NCI-H2196 treated with DMSO at 0.1 percent for 48 hours (cell line): ENCODE data around the gene STAG3.
"Not testable (repeated sequence)": the region's sequence is repeated elsewhere in the genome, so short reads cannot be mapped to it uniquely, and the experiment has no call there.

ENCODE experiments used
- DNase-seq: peaks from one replicate; lab custom pipeline; 2025; ENCODE audit not compliant: unreplicated experiment; lab: John Stamatoyannopoulos, UW

The STAG3 gene

DNA sequence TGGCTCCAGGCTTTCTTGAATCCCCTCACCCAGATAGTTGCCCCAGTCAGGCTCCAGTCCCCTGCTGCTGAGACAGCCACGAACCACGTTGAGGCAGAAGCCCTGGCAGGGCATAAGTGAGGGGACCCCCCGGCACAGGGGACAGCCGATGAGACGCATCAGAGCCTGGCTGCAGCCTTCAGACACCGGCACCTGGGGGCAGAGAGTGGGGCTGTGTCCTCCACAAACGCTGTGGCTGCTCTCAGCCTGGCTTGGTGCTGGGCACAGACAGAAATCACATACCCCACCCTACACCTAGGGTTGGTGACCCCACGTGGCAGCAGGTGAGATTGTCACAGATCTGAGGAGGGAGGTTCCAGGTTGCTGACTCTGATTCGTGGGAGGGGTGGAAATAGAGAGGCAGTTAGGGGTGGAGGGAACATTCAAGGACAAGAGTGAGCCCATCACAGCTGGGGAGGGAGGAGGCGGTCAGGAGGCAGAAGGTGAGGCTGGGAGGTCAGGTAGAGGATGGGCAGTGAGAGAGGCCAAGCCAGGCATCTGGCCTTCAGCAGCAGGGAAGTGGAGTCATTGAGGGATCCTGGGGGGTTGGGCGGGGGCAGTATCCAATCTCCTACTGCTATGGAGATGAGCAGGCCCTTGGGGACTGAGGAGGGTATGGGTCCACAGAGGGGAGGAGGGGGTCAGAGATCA, 3.8 kb upstream of the STAG3 start:
- DNase-seq: no peak

DNA sequence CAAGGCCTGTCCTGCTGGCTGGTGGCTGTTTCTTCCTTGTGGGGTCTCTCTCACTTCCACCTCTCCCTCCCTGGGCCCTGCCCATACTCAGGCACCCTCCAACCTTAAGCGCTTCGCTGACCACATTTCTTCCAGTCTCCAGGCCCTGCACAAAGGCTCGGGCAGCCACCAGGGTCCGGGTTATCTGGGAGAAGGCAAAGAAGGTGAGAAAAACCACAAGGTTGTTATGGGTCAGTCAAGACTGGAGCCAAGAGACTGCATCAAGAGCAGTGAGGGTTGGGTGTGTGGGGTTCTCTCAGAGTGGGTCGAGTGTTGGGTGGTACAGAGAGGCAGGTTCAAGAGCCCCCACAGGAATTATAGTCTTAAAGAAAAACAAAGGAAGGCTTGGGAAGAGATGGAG, 3.1 kb upstream of the STAG3 start:
- no peak for DNase-seq

DNA sequence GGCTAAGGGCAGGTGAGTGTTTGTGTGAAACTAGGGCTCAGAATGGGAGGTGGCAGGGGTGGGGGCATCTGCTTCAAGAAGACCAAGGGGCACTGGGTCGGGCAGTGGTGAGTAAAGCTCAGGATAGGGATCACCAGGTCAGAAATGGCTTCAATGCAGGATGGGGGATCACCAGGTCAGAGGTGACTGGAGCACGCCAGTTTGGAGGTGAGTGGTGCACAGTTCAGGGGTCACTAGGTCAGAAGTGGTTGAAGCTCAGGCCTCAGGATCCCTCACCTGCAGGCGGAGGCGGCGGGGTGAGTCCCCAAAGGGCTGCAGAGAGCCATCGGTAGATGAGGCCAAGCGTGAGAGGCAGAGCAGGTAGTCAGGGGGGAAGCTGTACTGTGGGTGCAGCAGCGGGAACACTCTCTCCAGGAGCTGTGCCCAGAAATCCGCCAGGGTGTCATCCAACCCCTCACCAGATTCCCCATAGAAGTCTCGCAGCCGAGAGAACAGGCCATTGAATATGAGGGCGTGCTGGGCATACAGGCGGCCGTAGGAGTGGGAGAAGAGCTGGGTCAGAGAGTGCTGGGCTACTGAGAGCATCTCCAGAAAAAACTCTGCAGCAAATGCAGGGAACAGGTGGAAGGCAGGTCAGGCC, 2.3 kb upstream of the STAG3 start:
- no peak for DNase-seq

DNA sequence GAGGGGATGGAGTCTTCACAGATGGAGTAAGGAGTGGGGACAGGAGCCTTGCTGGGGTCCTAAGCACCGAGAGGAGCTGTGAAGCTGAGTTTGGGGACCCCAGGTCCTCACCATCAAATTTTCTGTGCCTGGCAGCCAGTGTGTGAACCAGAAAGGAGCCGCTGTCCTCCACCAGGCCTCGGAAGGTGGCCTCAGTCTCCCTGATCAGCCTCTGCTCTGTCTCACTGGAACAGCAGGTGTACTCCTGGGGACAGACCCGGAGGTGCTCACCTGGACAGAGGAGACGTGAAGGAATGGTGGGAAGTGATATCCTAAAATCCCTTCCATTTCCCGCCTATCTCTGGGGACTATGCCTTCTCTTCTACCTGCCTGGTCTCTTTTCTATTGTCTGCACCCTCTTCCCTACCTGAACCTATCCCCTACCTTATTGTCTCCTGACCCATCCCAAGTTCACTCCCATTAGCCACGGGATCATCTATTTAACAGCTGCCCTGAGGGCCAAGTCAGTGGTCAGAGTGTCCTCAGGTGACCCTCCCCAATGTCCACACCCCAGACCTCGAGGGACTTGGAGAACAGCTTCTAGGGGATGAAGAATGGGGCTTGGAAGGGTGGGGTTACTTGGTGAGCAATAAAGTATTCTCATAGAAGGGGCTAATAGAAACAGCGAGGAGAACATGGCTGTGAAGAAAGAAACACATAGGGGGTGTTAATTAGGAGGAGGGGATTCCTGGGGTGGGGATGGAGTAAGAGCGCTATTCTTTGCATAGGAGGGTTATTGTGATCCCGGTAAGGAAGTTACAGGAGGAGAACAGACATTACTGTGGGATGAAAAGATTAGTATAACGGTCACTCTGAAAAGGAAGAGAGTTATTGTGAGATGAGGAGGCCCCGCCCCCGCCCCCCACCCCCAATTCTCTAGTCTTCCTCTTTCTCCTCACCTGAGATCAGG, 1.3 kb upstream of the STAG3 start:
- DNase-seq: no peak

DNA sequence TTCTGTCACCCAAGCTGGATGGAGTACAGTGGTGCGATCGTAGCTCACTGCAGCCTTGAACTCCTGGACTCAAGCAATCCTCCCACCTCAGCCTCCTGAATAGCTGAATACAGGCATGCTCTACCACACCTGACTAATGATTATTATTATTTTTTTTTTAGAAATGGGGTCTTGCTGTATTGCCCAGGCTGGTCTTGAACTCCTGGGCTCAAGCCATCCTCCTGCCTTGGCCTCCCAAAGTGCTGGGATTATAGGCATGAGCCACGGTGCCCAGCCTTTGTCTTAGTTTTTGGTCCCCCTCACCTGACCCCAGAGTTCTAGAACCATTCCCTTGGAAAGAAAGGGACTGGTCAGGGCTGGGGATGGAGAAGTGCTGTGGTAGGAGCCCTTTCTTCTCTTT, 2.4 kb downstream of the STAG3 start:
- DNase-seq: not testable (repeated sequence)

DNA sequence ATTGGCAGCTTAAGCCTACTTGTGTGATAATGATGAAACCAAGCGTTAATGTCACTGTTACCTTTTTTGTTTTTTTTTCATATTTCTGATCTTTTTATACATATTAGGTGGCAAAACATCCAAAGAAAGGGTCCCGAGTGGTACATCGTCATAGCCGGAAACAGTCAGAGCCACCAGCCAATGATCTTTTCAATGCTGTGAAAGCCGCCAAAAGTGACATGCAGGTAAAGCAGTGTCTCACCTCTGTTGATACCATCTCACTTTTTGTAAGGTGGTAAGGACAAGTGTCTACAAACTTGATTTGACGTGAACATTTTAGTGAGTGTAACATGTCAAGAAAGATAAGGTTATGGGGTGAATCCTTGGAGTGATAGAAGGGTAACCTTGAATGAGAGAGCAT, 4.9 kb downstream of the STAG3 start:
- DNase-seq: not testable (repeated sequence)

DNA sequence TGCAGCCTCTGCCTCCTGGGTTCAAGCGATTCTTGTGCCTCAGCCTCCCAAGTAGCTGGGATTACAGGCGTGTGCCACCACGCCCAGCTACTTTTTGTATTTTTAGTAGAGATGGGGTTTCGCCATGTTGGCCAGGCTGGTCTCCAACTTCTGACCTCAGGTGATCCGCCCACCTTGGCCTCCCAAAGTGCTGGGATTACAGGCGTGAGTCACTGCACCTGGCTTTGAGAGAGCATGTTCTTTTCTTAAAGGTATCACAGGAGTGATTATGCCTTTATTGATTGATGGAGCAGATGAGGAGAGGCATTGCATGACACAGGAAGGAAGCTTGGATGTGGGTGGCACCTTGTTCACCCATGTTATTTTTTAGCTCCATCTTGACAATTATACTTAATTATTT, 5.4 kb downstream of the STAG3 start:
- not testable (repeated sequence) for DNase-seq

DNA sequence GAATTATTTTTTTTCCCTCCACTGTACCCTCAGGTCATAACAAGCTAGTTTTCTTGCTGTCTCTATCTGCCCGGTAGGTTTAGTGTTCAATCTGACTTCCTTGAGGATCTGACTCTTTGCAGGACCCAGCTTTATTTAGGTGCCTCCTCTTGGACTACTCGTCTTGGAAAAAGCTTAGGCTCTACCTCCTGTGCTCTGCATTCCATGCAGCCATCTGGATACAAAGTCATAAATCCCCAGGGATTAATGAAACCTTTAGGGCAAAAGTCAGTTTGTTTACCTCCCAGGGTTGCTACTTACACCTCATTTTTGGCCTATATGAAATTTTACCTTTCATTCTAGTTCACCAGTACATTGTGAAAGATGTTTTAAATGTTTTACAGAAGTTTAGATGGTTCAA, 8.0 kb downstream of the STAG3 start:
- DNase-seq: no peak

DNA sequence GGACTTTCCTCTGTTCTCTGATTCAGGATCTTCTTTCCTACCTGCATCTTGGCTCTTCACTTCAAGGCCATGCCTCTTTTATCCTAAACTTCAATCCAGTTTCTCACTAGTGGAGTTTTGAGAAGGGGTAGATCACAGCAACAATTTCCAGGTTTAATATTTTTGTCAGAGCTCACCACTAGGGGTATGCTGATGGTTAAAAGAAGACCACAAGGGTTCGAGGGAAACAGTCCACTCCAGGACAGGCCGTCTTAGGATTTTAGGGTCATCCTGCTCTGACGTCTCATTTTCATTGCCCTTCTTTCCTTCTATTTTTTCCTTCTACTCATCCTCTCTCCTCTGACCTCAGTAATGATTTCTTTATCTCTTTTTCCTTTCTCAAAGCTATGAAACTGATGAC, 11.3 kb downstream of the STAG3 start:
- no peak for DNase-seq

DNA sequence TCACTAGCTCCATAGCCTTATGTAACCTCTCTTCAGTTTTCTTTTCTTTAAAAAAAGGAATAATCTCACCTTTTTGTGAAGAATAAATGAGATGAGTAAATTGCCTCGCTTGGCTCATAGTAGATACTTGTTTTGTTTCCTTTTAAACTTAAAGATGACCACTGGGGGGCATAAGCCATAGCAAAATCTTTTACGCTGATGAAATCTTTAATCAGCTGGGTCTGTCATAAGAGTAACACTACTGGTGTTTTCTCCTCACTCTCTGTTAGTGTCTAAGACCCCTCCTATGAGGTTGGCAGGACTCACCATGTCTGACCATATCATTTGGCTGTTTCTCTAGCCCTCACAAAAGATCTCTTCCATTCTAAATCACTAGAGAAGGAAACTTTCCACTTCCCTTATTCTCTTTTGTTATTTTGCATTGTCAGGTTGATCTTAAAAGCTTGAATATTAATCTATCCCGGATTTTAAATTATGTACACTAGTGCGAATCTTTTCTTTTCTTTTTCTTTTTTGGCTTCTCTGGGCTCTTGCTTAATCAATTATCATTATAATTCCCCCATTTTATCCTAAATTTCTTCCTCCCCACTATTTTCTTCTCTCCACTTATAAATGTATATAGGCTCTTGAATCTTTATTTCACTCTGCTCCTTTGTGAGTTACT, 12.5 kb downstream of the STAG3 start:
- no peak for DNase-seq

DNA sequence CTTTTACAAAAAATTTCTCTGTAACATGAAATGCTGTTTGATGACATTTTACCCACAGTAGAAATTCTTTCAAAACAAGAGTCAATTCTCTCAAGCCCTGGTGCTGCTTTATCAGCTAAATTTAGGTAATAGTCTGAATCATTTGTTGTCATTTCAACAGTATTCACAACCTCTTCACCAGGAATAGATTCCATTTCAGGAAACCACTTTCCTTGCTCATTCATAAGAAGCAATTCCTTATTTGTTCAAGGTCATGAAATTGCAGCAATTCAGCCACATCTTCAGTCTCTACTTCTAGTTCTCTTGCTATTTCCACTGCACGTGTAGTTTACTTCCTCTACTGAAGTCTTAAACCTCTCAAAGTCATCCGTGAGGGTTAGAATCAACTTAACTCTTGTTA, 14.1 kb downstream of the STAG3 start:
- DNase-seq: no peak

DNA sequence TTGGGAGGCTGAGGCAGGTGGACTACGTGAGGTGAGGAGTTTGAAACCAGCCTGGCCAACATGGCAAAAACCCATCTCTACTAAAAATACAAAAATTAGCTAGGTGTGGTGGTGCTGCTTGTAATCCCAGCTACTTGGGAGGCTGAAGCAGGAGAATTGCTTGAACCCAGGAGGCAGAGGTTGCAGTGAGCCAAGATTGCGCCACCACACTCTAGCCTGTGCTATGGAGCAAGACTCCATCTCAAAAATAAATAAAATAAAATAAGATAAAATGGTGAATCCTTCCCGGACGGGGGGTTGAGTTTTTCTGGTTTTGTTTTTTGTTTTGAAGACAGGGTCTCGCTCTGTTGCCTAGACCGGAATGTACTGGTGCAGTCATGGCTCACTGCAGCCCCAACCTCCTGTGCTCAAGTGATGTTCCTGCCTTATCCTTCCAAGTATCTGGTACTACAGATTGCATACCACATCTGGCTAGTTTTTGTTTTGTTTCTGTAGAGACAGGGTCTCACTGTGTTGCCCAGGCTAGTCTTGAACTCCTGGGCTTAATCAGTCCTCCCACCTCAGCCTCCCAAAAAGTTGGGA, 14.7 kb downstream of the STAG3 start:
- DNase-seq: not testable (repeated sequence)

DNA sequence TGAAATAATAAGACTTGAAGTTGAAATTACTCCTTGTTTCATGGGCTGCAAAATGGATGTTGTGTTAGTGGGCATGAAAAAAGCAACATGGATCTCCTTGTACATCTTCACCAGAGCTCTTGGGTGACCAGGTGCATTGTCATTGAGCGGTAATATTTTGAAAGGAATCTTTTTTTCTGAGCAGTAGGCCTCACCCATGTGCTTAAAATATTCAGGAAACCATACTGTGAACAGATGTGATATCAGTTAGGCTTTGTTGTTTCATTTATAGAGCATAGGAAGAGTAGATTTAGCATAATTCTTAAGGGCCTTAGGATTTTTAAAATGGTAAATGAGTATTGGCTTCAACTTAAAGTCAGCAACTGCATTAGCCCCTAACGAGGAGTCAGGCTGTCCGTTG, 15.3 kb downstream of the STAG3 start:
- DNase-seq: no peak

DNA sequence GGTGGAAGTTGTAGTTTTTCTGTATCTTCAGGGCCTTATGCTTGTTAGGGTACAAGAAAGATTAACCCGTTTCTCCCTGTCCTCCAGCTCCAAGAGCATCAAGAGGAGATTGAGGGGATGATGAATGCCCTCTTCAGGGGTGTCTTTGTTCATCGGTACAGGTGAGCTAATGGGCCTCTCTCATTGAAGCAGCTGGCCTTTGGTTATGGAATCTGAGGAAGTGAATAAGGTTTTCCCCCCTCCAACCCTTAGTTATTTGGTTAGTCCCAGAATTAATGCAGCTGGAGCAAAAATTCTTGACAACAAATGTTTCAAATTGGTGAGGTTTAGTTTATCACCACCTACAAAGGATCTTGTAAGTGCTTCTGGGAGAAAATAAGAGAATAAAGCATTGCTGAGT, 17.5 kb downstream of the STAG3 start:
- DNase-seq: no peak

DNA sequence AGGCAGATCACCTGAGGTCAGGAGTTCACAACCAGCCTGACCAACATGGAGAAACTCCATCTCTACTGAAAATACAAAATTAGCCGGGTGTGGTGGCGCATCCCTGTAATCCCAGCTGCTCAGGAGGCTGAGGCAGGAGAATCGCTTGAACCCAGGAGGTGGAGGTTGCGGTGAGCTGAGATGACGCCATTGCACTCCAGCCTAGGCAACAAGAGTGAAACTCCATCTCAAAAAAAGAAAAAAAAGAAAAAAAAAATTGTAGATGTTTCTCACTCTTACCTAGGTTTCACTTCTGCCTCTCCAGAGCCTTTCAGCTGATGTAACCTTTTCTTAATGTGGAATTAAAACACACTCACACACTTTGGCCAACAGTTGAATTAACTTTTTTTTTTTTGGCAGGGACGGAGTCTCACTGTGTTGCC, 18.2 kb downstream of the STAG3 start:
- not testable (repeated sequence) for DNase-seq

DNA sequence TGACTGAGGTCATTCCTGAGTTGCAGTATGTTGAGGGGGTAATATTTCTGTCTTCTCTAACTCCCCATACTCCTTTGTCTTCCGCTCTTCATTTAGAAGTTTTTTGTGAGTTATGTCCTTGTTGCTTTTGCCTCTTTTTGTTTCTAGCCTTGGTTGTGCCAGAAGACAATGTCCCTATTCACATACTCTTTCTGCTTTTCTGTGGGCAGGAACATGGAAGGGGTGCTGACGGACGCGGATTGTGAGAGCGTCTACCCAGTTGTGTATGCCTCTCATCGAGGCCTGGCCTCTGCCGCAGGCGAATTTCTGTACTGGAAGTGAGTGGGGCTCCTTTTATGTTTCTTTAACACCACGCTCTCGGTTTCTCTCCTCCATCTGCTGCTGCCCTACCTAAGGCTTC, 20.5 kb downstream of the STAG3 start:
- no peak for DNase-seq

DNA sequence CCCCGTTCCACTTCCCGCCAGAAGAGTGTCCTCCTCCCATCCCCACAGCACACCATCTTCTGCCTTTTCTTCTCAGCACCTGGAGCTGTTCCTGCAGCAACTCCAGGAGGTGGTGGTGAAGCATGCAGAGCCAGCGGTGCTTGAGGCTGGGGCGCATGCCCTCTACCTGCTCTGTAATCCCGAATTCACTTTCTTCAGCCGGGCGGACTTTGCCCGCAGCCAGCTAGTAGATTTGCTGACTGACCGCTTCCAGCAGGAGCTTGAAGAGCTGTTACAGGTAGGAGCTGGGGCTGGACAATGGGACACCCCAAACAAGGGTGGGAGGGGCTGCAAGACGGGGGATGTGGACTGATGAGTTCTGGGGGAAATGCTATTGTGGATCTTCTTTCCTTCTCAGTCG, 23.0 kb downstream of the STAG3 start:
- no peak for DNase-seq

DNA sequence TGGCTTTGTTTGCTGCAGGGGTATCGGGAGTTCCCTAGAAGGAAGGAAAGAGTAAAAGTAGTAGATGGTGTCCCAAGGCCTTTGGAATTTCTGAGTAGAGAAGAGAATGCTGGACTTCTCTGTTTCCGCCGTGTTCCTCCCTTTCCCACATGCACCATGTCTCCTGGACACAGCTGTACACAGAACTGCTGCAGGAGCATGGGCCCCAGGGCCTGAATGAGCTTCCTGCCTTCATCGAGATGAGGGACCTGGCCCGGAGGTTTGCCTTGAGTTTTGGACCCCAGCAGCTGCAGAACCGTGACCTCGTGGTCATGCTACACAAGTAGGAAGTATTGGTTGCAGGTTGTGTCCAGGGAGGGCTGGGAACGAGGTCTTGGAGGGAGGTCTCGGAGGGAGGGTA, 26.7 kb downstream of the STAG3 start:
- no peak for DNase-seq

DNA sequence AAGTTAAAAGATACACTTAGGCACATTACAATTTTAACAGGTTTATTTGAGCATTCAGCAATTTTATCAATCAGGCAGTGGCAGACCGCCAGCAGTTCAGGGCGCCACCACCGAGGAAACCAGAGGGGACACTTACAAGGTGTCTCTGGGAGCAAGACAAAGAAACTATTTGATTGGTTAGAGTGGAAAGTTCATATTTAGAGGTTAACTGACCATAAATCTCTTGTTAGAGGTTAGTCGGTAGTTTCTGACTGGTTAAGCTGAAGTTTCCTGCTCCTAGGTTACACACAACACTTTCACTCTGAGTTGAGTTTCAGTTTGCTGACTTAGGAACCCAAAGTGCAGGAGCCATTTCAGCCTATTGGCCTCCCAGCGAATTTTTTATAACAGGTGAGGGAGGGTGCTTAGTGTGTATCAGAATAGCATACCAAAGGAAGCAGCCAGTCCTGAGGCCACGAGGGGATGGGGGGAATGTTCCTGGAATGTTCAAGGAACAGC, 31.2 kb downstream of the STAG3 start:
- DNase-seq: no peak

DNA sequence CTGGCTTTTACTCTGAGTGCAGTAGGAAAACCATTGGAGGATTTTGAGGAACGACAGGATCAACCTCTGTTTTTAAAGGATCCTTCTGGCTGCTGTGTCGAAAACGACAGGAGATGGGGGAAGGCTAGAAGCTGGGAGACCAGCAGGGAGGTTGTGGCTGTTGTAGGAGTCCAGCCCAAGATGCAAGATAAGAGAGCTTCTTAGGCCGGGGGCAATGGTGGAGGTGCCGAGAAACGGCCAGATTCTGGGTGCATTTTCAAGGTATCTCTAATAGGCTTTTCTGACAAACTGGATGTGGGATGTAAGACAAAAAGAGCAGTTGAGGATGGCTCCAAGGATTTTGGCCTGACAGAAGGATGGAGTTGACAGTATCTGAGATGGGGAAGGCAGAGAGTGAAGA, 31.8 kb downstream of the STAG3 start:
- DNase-seq: no peak

DNA sequence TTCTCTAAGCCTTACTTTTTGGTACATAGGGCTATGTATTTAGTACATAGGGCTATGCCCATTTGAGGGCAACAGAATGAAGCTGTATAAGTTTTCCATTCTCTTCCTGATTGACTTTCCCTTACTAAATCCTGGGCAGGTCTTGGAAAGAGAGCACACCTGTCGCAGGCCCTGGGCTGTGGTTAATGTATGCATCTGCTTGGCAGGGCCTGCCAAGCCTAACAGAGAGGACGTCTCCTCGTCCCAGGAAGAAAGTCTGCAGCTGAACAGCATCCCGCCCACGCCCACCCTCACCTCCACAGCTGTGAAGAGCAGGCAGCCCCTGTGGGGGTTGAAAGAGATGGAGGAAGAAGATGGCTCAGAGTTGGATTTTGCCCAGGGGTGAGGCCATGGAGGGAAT, 33.1 kb downstream of the STAG3 start:
- no peak for DNase-seq
